NCI-H2171 treated with DMSO at 0.1 percent for 48 hours (cell line): Measurements from ENCODE around the gene GSN.

Experiments
- DNase-seq: peaks from one replicate; lab custom pipeline; 2025; lab: John Stamatoyannopoulos, UW

GSN gene

GRCh38 chr9:121372239-121373010 lies 104.5 kb downstream of the GSN start:
- no peak for DNase-seq

GRCh38 chr9:121373011-121373729 lies 105.2 kb downstream of the GSN start:
- peak; percentile 54 for DNase-seq

GRCh38 chr9:121376214-121376830 lies 108.4 kb downstream of the GSN start:
- DNase-seq = peak; percentile 18

- no peak for DNase-seq
Observed at GRCh38 chr9:121380846-121381245, 112.9 kb downstream of the GSN start.
